GM11168 (cell line): Measurements from ENCODE around the gene TRAPPC1.

Source experiments
- in situ Hi-C: fragments of 300-500 bp; cut with MboI; formaldehyde crosslinking; loops from one replicate; pipeline ENCODE4 v1.12.0; 2022; ENCODE audit warnings: low sequenced_read_pairs; ENCODE audit not compliant: unreplicated experiment

Gene TRAPPC1

DNA sequence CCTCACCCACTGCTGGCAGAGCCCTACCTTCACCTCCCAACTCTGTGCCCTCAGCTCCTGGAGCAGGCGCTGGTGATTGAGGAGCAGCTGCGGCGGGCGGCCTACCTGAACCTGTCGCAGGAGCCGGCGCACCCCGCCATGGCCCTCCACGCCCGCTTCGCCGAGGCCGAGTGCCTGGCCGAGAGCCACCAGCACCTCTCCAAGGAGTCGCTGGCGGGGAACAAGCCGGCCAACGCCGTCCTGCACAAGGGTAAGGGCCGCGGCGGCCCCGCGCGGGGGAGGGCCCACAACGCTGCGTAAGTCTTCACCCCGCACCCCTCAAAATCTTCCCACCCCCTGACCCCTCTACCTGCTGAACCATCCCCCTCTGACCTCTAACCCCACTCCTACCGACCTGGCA is 22.7 kb downstream of the TRAPPC1 start:
- in situ Hi-C loops, result loop anchor here (5.0 kb wide), 1 partner anchor 78 kb away; no protein-coding TSS in a partner anchor

DNA sequence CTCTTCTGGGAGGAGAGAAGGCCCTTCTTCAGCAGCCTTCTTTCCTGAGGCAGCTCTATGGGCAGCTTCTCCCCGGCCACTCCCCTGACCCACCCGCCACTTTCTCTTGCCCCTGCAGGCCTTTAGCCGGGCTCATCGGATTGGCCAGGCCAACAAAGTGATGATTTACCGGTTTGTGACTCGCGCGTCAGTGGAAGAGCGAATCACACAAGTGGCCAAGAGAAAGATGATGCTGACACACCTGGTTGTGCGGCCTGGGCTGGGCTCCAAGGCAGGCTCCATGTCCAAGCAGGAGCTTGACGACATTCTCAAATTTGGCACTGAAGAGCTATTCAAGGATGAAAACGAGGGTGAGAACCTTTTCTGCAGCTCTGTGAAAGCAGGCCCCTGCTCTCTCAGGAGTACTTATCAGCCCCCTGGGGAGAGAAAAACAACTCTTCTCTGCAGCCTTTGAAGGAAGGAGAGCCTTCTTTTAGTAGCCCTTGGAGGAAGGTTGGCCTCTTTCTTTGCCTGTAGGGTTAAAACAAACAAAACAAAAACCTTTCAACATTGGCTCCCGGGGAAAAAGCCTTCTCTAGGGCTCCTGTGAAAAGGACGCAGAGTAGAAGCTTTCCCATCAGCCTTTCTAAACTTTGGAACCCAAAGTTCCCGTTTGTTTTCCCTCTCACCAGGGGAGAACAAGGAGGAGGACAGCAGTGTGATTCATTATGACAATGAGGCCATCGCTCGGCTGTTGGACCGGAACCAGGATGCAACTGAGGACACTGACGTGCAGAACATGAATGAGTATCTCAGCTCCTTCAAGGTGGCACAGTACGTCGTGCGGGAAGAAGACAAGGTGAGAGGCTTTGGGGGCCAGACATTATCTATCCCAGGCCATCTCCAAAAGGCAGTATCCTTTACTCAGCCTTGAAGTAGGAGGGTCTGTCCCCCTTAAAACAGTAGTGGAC is 28.3 kb downstream of the TRAPPC1 start:
- in situ Hi-C loops, result no loop called here

DNA sequence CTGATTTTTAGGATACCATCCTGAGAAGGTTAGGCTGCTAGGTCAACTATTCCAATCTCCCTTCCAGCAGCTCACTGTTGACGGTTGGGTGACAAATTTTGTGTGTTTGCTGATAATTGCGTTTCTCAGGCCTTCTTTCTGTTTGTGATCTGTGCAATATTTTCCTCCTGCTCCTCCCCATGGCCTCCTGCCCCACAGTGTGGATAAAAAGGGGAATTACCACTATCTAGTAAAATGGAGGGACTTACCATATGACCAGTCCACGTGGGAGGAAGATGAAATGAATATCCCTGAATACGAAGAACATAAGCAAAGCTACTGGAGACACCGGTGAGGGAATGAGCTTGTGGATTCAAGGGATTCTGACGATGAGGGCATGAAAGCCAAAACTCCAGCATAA is 34.0 kb downstream of the TRAPPC1 start:
- in situ Hi-C loops, result no loop called here

DNA sequence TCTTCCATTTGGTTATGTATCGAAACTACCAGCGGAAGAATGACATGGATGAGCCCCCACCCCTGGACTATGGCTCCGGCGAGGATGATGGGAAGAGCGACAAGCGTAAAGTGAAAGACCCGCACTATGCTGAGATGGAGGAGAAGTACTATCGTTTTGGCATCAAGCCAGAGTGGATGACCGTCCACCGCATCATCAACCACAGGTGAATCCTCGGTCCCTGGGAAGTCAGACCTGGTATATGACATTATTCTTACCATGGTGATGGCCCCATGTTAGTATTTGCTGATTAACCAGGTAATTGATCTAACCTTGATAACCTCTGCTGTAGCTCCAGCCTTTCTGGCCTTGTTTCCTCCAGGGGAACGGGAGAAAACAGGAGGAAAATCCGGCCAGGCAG is 34.7 kb downstream of the TRAPPC1 start:
- in situ Hi-C loops, result no loop called here

DNA sequence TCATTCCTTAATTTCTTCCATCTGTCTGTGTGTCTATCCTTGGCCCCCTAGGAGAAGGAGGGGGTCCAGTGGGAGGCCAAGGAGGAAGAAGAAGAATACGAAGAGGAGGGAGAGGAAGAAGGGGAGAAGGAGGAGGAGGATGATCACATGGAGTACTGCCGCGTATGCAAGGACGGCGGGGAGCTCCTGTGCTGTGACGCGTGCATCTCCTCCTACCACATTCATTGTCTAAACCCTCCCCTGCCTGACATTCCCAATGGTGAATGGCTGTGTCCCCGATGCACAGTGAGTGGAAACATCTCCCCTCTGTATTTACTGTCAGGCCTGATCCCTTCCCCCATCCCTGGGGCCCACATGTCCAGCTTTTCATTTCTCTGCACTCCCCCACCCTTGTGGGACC is 36.9 kb downstream of the TRAPPC1 start:
- in situ Hi-C loops, result no loop called here

DNA sequence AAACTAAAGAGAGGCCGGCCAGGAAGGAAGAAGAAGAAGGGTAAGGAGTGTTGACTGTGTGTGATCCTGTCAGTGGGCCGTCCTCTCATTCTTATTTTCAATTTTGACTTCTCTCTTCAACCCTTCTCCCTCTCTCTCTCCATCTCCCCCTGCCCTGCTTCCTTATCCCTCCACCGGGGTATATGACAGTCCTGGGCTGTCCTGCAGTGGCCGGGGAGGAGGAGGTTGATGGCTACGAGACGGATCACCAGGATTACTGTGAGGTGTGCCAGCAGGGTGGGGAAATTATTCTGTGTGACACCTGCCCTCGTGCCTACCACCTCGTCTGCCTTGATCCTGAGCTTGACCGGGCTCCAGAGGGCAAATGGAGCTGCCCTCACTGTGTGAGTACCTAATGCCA is 37.5 kb downstream of the TRAPPC1 start:
- in situ Hi-C loops, result no loop called here

DNA sequence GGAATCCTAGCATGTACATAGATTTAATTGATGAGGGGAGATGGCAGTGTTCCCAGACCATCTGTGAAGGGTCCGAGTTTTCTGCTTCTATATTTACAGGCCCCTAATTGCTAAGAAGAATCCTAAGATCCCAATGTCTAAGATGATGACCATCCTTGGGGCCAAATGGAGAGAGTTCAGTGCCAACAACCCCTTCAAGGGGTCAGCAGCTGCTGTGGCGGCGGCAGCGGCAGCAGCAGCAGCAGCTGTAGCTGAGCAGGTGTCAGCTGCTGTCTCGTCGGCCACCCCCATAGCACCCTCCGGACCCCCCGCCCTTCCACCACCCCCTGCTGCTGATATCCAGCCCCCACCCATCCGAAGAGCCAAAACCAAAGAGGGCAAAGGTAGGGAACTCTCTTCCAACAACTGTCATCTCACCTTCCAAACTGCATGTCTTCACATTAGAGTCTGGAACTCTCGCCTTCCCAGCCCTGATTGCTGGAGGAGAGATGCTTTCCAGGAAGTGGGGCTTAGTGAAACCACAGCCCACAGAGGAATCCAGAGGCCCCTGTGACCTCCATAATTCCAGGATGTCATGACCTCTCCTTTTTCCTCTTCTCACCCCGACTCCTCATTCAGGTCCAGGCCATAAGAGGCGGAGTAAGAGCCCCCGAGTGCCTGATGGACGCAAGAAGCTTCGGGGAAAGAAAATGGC is 38.4 kb downstream of the TRAPPC1 start:
- in situ Hi-C loops, result no loop called here

DNA sequence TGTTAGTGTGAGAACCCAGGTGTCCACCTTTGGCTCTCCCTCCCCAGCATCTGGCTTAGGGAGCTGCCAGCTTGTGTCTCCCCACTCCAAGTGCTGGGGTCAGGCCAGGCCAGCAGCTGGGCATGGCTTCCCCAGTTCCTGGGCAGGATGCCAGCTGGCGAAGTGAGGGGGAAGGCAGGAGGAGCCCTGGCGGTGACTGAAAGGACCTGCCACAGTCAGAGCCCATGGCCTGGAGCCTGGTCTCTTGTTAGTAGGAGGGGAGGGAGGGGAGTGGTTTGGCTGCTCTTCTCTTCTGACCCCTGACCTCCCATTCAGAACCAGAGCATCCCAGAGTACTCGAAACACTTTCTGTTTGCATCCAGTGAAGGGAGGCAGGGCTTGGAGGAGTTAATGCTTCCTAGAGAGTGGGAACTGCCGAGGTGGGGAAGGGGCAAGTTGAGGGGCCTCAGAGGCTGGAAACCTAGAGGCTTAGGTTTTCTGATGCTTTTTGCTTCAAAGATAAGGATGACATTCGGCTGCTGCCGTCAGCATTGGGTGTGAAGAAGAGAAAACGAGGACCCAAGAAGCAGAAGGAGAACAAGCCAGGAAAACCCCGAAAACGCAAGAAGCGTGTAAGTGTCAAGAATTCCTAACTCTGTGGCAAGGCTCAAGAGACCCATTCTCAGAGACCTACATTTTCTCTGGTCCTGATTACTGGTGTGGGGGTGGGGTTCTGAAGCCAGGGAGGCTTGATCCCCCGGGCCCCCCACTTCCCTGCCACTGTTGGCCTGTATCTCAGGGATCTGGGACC is 42.4 kb downstream of the TRAPPC1 start:
- in situ Hi-C loops, result no loop called here

DNA sequence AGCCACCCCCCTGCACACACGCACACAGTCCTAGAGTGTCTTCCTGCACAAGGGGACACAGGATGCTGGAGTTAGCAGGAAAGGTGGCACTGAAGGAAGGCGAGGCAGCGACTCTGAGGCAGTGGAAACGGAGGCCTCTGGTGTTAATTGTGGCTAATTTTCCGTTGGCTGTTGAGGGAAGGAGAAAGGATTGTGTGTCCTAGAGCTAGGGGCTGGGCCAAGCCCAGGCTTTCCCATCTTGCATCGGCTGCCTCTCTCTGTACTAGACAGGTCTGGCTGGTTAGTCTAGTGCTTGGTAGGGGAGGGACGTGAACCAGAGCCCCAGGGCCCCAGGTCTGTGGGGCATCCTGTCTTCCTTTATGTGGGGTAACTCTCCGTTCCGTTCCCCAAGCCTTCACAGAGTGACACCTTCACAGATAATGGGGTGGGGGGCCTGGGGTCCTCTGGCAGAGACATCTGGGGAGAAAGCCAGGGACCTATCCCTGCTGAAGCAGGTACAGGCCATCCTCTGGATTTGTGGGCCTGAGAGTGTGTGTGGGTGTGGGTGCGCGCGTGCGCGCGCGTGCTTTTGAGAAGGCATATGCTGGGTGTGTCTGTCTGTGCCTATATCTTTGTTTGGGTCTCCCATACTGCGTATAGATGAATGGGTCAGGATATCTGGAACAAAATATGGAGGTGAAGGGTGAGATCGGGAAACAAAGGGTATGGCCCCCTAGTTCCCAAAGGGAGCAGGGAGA is 43.4 kb downstream of the TRAPPC1 start, which contains the start of gene CHD3:
Gene CHD3, plus strand, starts transcription at position 606 of the 737 bp plus-strand sequence. CDS start 212 bp downstream, outside the sequence.
- in situ Hi-C loops, result no loop called here

DNA sequence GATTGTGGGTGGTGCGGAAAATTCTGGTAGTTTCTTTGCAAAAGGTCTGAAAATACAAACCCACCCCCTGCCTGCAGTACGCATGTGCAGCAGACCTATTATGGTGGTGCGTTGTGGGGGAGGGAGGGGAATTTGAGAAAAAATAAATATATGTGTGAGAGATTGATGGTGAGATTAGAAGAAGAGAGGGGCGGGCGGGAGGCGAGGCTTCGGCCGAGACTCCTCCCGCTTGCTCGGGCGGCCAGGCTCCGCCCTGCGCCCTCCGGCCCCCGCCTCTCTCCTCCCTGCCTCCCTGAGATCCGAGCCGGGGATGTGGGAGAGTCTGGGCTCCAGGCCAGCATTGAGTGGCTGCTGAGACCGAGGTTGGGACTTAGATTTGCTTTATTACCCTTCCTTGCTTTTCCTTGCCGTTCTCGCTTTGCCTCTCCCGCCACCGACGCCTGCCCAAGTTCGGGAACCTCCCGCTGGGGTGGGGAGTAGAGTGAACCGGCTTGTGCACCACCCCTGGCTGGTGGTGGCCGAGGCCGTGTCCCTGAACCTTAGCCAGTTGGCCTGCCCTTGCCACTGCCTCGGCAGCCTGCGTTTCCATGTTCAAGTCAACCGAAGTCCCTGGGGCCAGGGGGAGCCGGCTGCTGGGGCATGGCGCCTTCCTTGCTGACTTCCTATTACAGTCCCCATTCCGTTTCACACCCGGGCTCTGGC is 44.1 kb downstream of the TRAPPC1 start:
- in situ Hi-C loops, result no loop called here

DNA sequence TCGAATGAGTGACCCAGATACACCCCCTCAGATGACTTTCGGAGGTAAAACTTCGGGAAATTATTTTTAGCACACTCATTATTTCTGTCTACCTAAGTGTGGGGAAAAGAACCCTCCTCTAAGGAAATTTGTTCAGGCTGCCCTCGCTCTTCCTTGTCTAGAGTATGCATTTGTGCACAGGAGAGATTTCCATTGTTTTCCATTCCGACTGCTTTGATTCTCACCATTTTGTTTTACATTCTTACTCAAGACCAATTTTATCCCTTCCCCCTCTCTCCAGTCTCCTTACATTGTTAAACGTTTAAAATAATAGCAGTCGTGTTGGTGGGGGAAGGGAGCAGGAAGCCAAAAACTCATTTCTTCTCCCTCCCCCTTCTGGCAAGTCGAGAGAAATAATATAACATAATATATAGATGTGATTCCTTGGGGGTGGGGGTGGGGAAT is 44.7 kb downstream of the TRAPPC1 start:
- in situ Hi-C loops, result no loop called here

DNA sequence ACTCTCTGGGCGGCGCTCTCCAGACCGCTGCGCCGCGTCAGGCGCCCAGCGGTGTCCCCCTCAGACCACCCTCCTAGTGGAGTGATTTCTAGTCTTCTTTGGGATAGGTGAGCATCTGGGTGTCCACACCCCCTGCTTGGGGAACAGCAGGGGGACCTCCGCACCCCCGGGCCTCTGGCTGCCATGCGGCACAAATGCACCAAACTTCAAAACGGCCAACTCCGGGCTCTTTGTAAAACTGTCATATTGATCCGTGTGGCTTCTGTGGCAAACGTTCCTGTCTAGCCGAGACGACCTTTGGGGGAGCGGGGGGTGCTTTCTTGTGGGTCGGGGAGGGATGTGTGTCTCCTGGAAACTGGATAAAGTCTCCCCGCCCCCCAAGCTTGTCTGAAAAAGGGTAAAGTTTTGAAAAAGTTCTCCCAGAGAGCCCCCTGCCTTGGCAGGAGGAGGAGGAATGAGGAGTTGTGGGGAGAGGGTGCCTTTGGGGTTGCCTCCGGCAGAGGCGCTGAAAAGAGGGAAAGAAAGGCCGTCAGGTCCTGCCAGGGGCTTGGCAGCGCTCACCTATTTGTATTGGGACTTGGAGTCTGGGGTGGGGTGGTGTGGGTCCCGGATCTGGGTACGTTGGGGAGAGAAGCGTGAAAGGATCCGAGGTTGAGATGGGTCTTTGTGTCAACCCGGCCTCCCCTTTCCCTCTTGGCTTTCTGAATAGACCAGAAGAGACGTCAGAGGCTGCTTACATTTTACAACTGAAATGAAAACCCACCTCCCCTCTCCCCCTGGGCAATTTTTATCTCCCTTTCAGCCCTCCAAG is 45.3 kb downstream of the TRAPPC1 start:
- in situ Hi-C loops, result no loop called here

DNA sequence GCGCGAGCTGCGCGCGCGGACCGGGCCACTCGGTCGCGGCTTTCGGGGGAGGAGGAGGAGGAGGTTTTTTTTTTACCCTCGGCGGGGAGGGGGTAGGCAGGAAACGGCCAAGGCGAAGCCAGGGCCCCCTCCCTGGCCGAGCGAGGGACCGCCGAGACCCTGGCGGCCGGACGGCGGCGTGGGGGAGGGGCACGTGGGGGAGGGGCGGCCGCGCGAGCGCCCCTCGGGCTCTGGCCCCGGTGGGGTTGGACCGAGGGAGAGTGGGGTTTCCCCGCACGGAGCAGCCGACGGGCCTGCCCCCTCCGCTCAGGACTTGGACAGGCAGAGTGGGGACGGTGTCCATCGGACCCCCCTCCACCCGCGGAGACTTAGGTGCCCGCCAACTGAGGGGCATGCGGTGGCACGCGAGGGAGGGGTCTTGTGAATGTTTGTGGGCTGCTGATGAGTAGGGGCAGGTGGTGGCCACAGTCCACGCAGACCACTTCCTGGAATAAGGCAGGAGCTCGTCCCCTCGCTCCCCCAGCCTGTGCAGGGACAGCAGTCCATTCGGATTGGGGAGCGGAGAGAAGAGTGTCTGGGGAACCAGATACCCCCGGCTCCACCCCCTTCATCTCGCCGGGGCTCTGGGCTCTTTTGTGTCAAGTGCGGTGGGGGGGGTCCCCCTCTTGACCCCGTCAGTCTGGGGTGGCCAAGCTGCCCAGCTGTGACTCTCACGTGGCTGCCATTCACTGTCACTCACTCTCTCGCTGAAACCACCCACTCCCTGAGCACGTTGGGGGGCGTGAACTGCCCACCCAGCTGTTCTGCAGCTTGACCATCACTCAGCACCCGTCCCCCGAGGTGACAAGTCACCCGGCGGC is 46.1 kb downstream of the TRAPPC1 start:
- in situ Hi-C loops, result no loop called here

DNA sequence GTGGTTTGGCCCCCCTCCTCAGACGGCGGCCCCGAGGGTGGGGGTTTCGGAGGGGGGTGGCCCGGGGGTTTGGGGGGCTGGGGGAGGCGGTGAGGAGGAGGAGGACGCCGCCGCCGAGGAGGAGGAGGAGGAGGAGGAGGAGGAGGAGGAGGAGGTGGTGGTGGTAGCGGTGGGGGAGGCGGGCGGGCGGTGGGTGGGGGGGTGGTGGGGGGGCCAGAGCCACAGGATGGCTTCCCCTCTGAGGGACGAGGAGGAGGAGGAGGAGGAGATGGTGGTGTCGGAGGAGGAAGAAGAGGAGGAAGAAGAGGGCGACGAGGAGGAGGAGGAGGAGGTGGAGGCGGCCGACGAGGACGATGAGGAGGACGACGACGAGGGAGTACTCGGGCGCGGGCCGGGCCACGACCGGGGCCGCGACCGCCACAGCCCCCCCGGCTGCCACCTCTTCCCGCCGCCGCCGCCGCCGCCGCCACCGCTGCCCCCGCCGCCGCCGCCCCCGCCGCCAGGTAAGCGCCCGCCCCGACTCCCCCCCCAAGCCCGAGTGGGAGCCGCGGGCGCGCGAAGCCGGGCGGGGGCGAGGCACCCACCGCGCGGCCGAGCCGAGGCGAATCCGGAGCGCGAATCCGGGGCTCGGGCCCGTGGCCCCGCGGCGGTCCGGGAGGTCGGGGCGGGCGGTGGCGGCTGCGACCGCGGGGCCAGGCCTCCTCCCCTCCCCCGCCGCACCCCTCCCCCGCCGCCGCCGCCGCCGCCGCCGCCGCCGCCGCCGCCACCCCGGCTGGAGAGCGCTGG is 47.0 kb downstream of the TRAPPC1 start:
- in situ Hi-C loops, result no loop called here

DNA sequence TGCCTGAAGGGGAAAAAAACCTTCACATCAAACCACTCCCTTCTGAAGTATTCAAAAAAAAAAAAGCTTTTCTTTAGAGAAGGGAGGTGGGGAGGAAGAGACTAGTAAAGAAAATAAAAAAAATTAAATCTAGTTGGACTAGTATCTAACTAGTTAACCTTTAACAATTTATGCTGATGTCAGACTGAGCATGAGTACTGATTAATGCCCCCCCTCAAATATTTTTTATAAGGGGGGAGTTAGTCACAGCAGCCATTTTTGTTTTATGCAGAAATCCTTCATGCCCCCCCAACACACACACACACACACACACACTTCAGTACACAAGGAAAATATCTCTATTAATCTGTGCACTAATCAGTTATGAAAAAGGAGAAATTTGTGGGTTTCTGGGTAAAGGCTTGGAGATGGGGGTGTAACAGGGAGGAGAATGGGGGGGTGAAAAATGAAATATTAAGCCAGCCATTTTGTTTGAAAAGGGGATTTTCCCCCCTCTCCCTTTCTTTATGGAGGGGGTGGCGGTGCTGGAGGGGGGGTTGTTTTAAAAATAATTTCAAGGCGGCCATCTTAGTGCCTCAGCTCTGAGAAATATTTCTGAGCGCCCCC is 47.9 kb downstream of the TRAPPC1 start:
- in situ Hi-C loops, result no loop called here

DNA sequence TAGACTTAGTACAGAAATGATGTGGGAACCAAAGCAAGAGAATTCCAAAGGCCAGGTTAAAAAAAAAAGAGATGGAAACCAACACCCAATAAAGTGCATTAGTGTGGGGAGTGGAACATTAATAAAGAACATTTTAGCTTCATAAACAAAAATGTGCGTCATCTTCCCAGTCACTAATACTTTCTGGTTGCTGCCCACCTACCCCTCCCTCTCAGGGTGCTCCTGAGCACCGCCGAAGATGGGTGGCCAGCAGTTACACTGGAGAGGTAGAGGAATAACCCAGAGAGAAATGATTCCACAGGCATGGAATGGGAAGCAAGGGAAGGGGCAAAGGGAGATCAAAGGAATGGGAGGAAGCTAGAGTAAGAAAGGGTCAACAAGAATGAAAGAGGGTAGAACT is 49.1 kb downstream of the TRAPPC1 start:
- in situ Hi-C loops, result no loop called here
